Left forelimb (tissue), 1 donor: ENCODE measurements around the gene SALL1.

Experiments
- DNase-seq: peaks from one replicate; pipeline ENCODE4 v3.0.0-alpha.2; 2018; ENCODE audit warnings: low spot score

The SALL1 gene

GRCh38 chr16:51111759-51112158 lies 39.3 kb downstream of the SALL1 start:
- DNase-seq, result no peak

- no peak for DNase-seq
These were observed 40.3 kb downstream of the SALL1 start for GRCh38 chr16:51110700-51111157.

GRCh38 chr16:51109173-51109572 lies 41.9 kb downstream of the SALL1 start:
- DNase-seq, result no peak

- DNase-seq, result no peak
These were observed 43.3 kb downstream of the SALL1 start for GRCh38 chr16:51107742-51108141.

- DNase-seq, result no peak
These were observed 44.5 kb downstream of the SALL1 start for GRCh38 chr16:51106535-51106934.

GRCh38 chr16:51103590-51103989 lies 47.5 kb downstream of the SALL1 start:
- no peak for DNase-seq

GRCh38 chr16:51097729-51098128 lies 53.3 kb downstream of the SALL1 start:
- DNase-seq, result no peak

- DNase-seq, result no peak
These were observed 55.0 kb downstream of the SALL1 start for GRCh38 chr16:51095890-51096626.

- DNase-seq, result no peak
These were observed 55.8 kb downstream of the SALL1 start for GRCh38 chr16:51095084-51095881.

GRCh38 chr16:51093726-51094280 lies 57.3 kb downstream of the SALL1 start:
- no peak for DNase-seq
